IMR-90 (cell line): Measurements from ENCODE around the gene EPB41L4A. TPM values are rescaled to one million over a fixed set of nuclear protein-coding genes. Genes with fewer than 3 reads are reported as not detected.

Experiments
- ATAC-seq: fragments of 200-7000 bp; cut with Tn5 transposase; 2 replicates; pipeline ENCODE4 v1.9.1; 2020; ENCODE audit warnings: low read depth, mild to moderate bottlenecking, moderate library complexity
- BruUV-seq: library from RNA; stranded (reverse); fragments of 400-500 nt; replicated peaks from 2 replicates; lab custom pipeline; 2021; lab: Mats Ljungman, UMichigan
- CTCF ChIA-PET: fragments of 300-600 bp; formaldehyde crosslinking; extraction: SDS; loops from one replicate; lab custom pipeline; 2021; ENCODE audit warnings: antibody characterized with exemption; lab: Yijun Ruan, JAX
- POLR2A ChIA-PET: fragments of 300-600 bp; sonication (Branson Sonifier 250); formaldehyde crosslinking; loops from one replicate; lab custom pipeline; 2022; ENCODE audit warnings: antibody characterized with exemption; ENCODE audit not compliant: unreplicated experiment; lab: Charles Lee
- DNase-seq: peaks from one replicate; pipeline ENCODE4 v3.0.0; 2013
- H2AFZ ChIP-seq: replicated peaks from 2 replicates; pipeline ENCODE3; 2013; ENCODE audit warnings: low read length, mild to moderate bottlenecking; ENCODE audit not compliant: poor library complexity
- H2AK5ac ChIP-seq: 2 replicates; pipeline ENCODE4 v1.6.1; 2013; ENCODE audit warnings: low read depth, low read length, inconsistent platforms
- H2AK9ac ChIP-seq: replicated peaks from 2 replicates; pipeline ENCODE3; 2013; ENCODE audit warnings: mild to moderate bottlenecking, low read depth, low read length, moderate library complexity; ENCODE audit not compliant: poor library complexity
- H2BK120ac ChIP-seq: 2 replicates; pipeline ENCODE4 v1.6.1; 2013; ENCODE audit warnings: low read depth, low read length, inconsistent platforms
- H2BK15ac ChIP-seq: 3 replicates; pipeline ENCODE4 v1.6.1; 2013; ENCODE audit warnings: low read depth, low read length, inconsistent platforms
- H2BK20ac ChIP-seq: 2 replicates; pipeline ENCODE4 v1.6.1; 2013; ENCODE audit warnings: low read depth, mild to moderate bottlenecking, inconsistent platforms, low read length, moderate library complexity
- H2BK5ac ChIP-seq: 2 replicates; pipeline ENCODE4 v1.6.1; 2013; ENCODE audit warnings: mild to moderate bottlenecking, low read depth, low read length, inconsistent platforms; ENCODE audit not compliant: poor library complexity, severe bottlenecking
- H3K14ac ChIP-seq: replicated peaks from 2 replicates; pipeline ENCODE4 v1.6.1; 2013; ENCODE audit warnings: low read depth, low read length, inconsistent platforms
- H3K18ac ChIP-seq: 2 replicates; pipeline ENCODE4 v1.6.1; 2013; ENCODE audit warnings: low read depth, low read length, control low read depth
- H3K23ac ChIP-seq: 2 replicates; pipeline ENCODE4 v1.6.1; 2013; ENCODE audit warnings: low read depth, low read length, inconsistent platforms
- H3K27ac ChIP-seq: 2 replicates; pipeline ENCODE4 v1.5.1; 2013; ENCODE audit warnings: mild to moderate bottlenecking, control low read depth, low read length; ENCODE audit not compliant: insufficient read depth
- H3K27me3 ChIP-seq: 2 replicates; pipeline ENCODE4 v1.6.1; 2013; ENCODE audit warnings: low read length; ENCODE audit not compliant: control insufficient read depth, insufficient read depth
- H3K36me3 ChIP-seq: 2 replicates; pipeline ENCODE4 v1.6.1; 2013; ENCODE audit warnings: low read length, mixed read lengths; ENCODE audit not compliant: control insufficient read depth, insufficient read depth
- H3K4ac ChIP-seq: 2 replicates; pipeline ENCODE4 v1.6.1; 2013; ENCODE audit warnings: low read depth, low read length, inconsistent platforms
- H3K4me1 ChIP-seq: 2 replicates; pipeline ENCODE4 v1.6.1; 2013; ENCODE audit warnings: low read length, mixed read lengths; ENCODE audit not compliant: control insufficient read depth, insufficient read depth
- H3K4me2 ChIP-seq: 2 replicates; pipeline ENCODE4 v1.6.1; 2013; ENCODE audit warnings: low read depth, mild to moderate bottlenecking, control low read depth, low read length, moderate library complexity
- H3K4me3 ChIP-seq: 2 replicates; pipeline ENCODE4 v1.5.1; 2013; ENCODE audit warnings: low read depth, mild to moderate bottlenecking, control low read depth, low read length, moderate library complexity; ENCODE audit not compliant: insufficient read depth
- H3K56ac ChIP-seq: 2 replicates; pipeline ENCODE4 v1.6.1; 2013; ENCODE audit warnings: low read length, inconsistent platforms; ENCODE audit not compliant: insufficient read depth; ENCODE audit errors: extremely low read depth
- H3K79me1 ChIP-seq, 2 experiments: 2 replicates each; pipeline ENCODE4 v1.6.1; 2013; ENCODE audit warnings: low read length in 2 of 2, inconsistent platforms in 1 of 2, low read depth in 1 of 2
- H3K9ac ChIP-seq: 2 replicates; pipeline ENCODE4 v1.6.1; 2013; ENCODE audit warnings: low read depth, low read length, control low read depth
- H3K9me1 ChIP-seq: 2 replicates; pipeline ENCODE4 v1.6.1; 2013; ENCODE audit warnings: low read length, inconsistent platforms; ENCODE audit not compliant: insufficient read depth
- H3K9me3 ChIP-seq: 2 replicates; pipeline ENCODE4 v1.6.1; 2013; ENCODE audit warnings: low read length; ENCODE audit not compliant: control insufficient read depth, insufficient read depth
- H4K20me1 ChIP-seq: 2 replicates; pipeline ENCODE4 v1.6.1; 2013; ENCODE audit warnings: low read length, inconsistent platforms; ENCODE audit not compliant: insufficient read depth
- H4K5ac ChIP-seq: 2 replicates; pipeline ENCODE4 v1.6.1; 2013; ENCODE audit warnings: mild to moderate bottlenecking, low read depth, low read length, control low read depth
- H4K8ac ChIP-seq, 2 experiments: 2 replicates each; pipeline ENCODE4 v1.6.1; 2013; ENCODE audit warnings: low read depth in 2 of 2, low read length in 2 of 2, control low read depth in 1 of 2, inconsistent platforms in 1 of 2
- H4K91ac ChIP-seq: 2 replicates; pipeline ENCODE4 v1.6.1; 2013; ENCODE audit warnings: low read depth, low read length, inconsistent platforms; ENCODE audit not compliant: insufficient read depth
- MAZ ChIP-seq: IDR thresholded peaks from 2 replicates; pipeline ENCODE4 v1.6.1; 2012; ENCODE audit warnings: low read depth, mild to moderate bottlenecking, low read length, improper control_type of control experiment, moderate library complexity, borderline replicate concordance
- RAD21 ChIP-seq: IDR thresholded peaks from 2 replicates; pipeline ENCODE4 v1.6.1; 2012; ENCODE audit warnings: low read length, improper control_type of control experiment
- SMC3 ChIP-seq: fragments of 150-350 bp; IDR thresholded peaks from 2 replicates; pipeline ENCODE4 v1.6.1; 2016; ENCODE audit warnings: low read depth, mild to moderate bottlenecking, antibody characterized with exemption, low read length, moderate library complexity
- WGBS, 2 experiments: methylation state at CpG; one replicate each; pipeline versions ENCODE4 v1.1.5 to v1.1.7; 2013; ENCODE audit warnings: missing lambda C conversion rate in 2 of 2; ENCODE audit not compliant: insufficient read length in 1 of 2; ENCODE audit errors: extremely low coverage in 2 of 2; 5-methylcytosine and 5-hydroxymethylcytosine counted together
- dilution Hi-C: fragments of 300-500 bp; cut with HindIII; formaldehyde crosslinking; loops from one replicate; pipeline ENCODE4 v1.14.3; 2018; ENCODE audit warnings: low sequenced_read_pairs; ENCODE audit not compliant: unreplicated experiment
- in situ Hi-C: fragments of 300-500 bp; cut with MboI; formaldehyde crosslinking; loops from 3 replicates; pipeline ENCODE4 v1.14.3; 2019; ENCODE audit warnings: low sequenced_read_pairs, inconsistent platforms, mixed read lengths
- intact Hi-C: fragments of 100-400 bp; cut with micrococcal nuclease; formaldehyde crosslinking; loops from 2 replicates; pipeline ENCODE4 v1.10.0; 2022
- polyA plus RNA-seq, 3 experiments: library from polyadenylated mRNA; depleted of rRNA; stranded (reverse); fragments of >200 nt; gene quantifications; 2 replicates each; pipeline ENCODE4 v1.2.3, GENCODE V29; 2012; ENCODE audit warnings: low replicate concordance in 1 of 3
- total RNA-seq: library from RNA; depleted of rRNA; stranded (reverse); fragments of >200 nt; gene quantifications from 2 replicates; pipeline ENCODE4 v1.2.3, GENCODE V29; 2012
- TF ChIP-seq, protein P1 (sequence below): conservative IDR thresholded peaks from 2 replicates; pipeline ENCODE4 v1.5.1; 2012; ENCODE audit warnings: mild to moderate bottlenecking, low read depth, low read length, improper control_type of control experiment
- TF ChIP-seq, protein P2 (sequence below): fragments of 150-350 bp; IDR thresholded peaks from 2 replicates; pipeline ENCODE4 v1.6.1; 2016; ENCODE audit warnings: low read depth, mild to moderate bottlenecking, low read length, moderate library complexity, borderline replicate concordance

EPB41L4A gene
- total and polyA plus RNA-seq, 2 of the 4 experiments (the other 2 are of a cell fraction): under 0.01 to 0.02 TPM

DNA sequence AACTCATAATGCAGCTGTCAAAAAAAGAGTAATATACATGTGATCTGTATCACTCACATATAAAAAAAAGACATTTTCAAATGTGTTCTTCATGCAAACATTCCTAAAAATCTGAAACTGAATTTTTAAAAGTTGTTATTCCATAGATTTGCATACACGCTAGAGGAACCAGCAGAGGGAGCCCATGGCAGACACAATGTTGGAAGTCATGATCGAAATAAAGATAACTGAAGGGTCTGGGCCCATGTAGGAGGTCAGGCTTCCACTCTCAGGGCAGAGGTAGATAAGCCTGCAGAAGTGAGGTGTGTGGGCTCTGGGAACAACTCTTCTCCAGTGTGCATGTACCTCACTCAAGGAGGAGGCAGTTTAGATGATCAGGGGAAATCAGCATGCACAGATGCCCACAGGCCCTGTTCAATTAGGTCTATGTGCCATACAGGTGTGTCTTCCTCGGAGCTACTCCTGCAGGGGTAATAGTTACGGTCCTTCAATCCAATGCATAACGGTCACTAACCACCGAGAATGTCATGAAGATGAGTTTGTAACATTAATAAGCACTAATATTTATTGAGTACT is 208.6 kb downstream of the EPB41L4A start:
- H2AK9ac ChIP-seq: no peak overlapping the region
- 0 out of 2 replicates have a peak, but pooled peaks cover 2% of the 10 kb centered on the region for H3K27me3 ChIP-seq
- H4K20me1 ChIP-seq: no peaks in the 10 kb centered on the region
- no peak overlapping the region for H3K9ac ChIP-seq
- no peak overlapping the region for H3K23ac ChIP-seq
- DNase-seq: peak; percentile 17
- no peak overlapping the region for H2BK5ac ChIP-seq
- H3K4ac ChIP-seq: no peak overlapping the region
- no peak overlapping the region for H3K18ac ChIP-seq
- no peak overlapping the region for H4K5ac ChIP-seq
- TF ChIP-seq, protein P1, sequence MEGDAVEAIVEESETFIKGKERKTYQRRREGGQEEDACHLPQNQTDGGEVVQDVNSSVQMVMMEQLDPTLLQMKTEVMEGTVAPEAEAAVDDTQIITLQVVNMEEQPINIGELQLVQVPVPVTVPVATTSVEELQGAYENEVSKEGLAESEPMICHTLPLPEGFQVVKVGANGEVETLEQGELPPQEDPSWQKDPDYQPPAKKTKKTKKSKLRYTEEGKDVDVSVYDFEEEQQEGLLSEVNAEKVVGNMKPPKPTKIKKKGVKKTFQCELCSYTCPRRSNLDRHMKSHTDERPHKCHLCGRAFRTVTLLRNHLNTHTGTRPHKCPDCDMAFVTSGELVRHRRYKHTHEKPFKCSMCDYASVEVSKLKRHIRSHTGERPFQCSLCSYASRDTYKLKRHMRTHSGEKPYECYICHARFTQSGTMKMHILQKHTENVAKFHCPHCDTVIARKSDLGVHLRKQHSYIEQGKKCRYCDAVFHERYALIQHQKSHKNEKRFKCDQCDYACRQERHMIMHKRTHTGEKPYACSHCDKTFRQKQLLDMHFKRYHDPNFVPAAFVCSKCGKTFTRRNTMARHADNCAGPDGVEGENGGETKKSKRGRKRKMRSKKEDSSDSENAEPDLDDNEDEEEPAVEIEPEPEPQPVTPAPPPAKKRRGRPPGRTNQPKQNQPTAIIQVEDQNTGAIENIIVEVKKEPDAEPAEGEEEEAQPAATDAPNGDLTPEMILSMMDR: peak; percentile 58
- TF ChIP-seq RAD21 (peak; percentile 48), MAZ (no peak), SMC3 (peak; percentile 45)
- TF ChIP-seq, protein P2, sequence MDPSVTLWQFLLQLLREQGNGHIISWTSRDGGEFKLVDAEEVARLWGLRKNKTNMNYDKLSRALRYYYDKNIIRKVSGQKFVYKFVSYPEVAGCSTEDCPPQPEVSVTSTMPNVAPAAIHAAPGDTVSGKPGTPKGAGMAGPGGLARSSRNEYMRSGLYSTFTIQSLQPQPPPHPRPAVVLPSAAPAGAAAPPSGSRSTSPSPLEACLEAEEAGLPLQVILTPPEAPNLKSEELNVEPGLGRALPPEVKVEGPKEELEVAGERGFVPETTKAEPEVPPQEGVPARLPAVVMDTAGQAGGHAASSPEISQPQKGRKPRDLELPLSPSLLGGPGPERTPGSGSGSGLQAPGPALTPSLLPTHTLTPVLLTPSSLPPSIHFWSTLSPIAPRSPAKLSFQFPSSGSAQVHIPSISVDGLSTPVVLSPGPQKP: no peak
- no CpG with 5 or more reads among the region's 6 CpGs for WGBS, 2 experiments
- H3K9me3 ChIP-seq: no peaks in the 10 kb centered on the region
- no peaks in the 10 kb centered on the region for H3K79me1 ChIP-seq
- H4K91ac ChIP-seq: no peak overlapping the region
- H2AK5ac ChIP-seq: no peak overlapping the region
- no peak overlapping the region for H2AFZ ChIP-seq
- no peak overlapping the region for H2BK20ac ChIP-seq
- in situ Hi-C loops (no loop called here), intact Hi-C loops (loop anchor here (2.0 to 5.0 kb wide), 2 partner anchors 282 to 547 kb away; no protein-coding TSS in a partner anchor), dilution Hi-C loops (no loop called here)
- no peak overlapping the region for H2BK120ac ChIP-seq
- H3K4me1 ChIP-seq: no peaks in the 10 kb centered on the region
- ATAC-seq: peak; percentile 71; the same call in 1 of the 2 replicates
- H2BK15ac ChIP-seq: no peak overlapping the region
- POLR2A ChIA-PET: no interaction called here
- H3K4me3 ChIP-seq: no peak overlapping the region
- H4K8ac ChIP-seq: no peak overlapping the region
- no TSS peak for BruUV-seq
- no peak overlapping the region for H3K56ac ChIP-seq
- no peaks in the 10 kb centered on the region; the same call in 1 of the 2 replicates for H3K9me1 ChIP-seq
- H3K4me2 ChIP-seq: no peak overlapping the region
- H3K36me3 ChIP-seq: no peaks in the 10 kb centered on the region
- no peak overlapping the region for H3K27ac ChIP-seq
- H3K14ac ChIP-seq: no peak overlapping the region
- CTCF ChIA-PET: interaction anchor here (1.7 kb wide), 1 partner anchor 209 kb away, joined by 5 read pairs; the partner anchor contains the start of gene EPB41L4A
